Measurements from ENCODE around the gene GALM.

DNA sequence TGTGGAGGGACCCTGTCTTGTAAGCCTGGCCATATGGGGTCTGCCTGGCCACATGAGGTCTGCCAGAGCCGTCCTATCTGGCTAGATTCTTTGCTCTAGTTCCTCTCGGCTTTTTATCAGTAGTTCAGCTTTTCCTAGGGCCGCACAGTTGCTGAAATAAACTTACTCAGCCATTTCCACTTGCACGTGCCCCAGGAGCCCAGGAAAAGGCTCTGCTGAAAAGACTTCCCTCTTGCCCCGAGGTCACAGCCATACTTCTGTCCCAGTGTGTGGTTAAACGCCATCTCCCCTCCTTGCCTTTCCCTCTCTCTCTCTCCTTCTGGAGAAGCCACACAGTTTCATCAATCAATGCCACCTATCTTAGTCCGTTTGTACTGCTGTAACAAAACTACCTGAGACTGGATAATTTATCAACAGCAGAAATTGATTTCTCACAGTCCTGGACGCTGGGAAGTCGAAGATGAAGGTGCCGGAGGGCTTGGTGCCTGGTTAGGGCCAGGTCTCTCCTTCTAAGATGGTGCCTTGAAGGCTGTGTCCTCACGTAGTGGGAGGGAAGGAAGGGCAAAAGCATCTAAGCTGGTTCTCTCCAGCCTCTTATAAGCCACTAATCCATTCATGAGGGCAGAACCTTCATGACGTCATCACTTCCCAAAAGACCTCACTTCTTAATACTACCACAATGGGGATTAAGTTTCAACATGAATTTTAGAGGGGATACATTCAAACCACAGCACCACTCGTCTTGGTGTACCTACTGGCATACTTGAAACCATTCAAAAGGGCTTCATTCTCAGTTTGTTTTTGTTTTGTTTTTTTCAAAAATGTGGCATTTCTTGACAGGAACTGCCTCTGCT, 11.2 kb upstream of the GALM start:
- TF ChIP-seq RAD21 (conservative IDR thresholded peaks at IDR 0.05 in 1 of 2, IDR thresholded peaks at IDR 0.05 in 1 of 2) (no peak), EP300 (IDR thresholded peaks at IDR 0.05) (no peak), CHD2 (IDR thresholded peaks at IDR 0.05; ENCODE audit: low read length, partially characterized antibody) (no peak), CEBPB (IDR thresholded peaks at IDR 0.05) (no peak), RARB (CRISPR knock-in tag; IDR thresholded peaks at IDR 0.05) (no peak), HDAC2 (IDR thresholded peaks at IDR 0.05) (no peak), NFE2L2 (conservative IDR thresholded peaks at IDR 0.05; ENCODE audit: low read length) (no peak), BHLHE40 (IDR thresholded peaks at IDR 0.05; ENCODE audit: low read depth, low read length) (no peak), JUN (IDR thresholded peaks at IDR 0.05) (no peak), CBX2 (IDR thresholded peaks at IDR 0.05; ENCODE audit: borderline replicate concordance, low read depth) (no peak)
- TF ChIP-seq, protein P1, sequence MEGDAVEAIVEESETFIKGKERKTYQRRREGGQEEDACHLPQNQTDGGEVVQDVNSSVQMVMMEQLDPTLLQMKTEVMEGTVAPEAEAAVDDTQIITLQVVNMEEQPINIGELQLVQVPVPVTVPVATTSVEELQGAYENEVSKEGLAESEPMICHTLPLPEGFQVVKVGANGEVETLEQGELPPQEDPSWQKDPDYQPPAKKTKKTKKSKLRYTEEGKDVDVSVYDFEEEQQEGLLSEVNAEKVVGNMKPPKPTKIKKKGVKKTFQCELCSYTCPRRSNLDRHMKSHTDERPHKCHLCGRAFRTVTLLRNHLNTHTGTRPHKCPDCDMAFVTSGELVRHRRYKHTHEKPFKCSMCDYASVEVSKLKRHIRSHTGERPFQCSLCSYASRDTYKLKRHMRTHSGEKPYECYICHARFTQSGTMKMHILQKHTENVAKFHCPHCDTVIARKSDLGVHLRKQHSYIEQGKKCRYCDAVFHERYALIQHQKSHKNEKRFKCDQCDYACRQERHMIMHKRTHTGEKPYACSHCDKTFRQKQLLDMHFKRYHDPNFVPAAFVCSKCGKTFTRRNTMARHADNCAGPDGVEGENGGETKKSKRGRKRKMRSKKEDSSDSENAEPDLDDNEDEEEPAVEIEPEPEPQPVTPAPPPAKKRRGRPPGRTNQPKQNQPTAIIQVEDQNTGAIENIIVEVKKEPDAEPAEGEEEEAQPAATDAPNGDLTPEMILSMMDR (IDR thresholded peaks at IDR 0.05): no peak
